ENCODE data around the gene HMGN3.

GRCh38 chr6:79188885-79189480, 45.5 kb downstream of the HMGN3 start:
- TF ChIP-seq GATA2 (IDR thresholded peaks at IDR 0.05; ENCODE audit: low read depth, low read length) (no peak), GATA3 (IDR thresholded peaks at IDR 0.05; ENCODE audit: low read depth, low read length) (no peak)

Data from SH-SY5Y (cell line).